Loucy (cell line): ENCODE data around the gene ELMO2.

Experiments
- H2AFZ ChIP-seq: fragments of 200-600 bp; sonication (generic); 2 replicates; pipeline ENCODE4 v1.6.0; 2016; ENCODE audit warnings: antibody characterized with exemption, mild to moderate bottlenecking, low read length, moderate library complexity
- H3F3A ChIP-seq: fragments of 200-600 bp; 2 replicates; pipeline ENCODE4 v1.6.0; 2016; ENCODE audit warnings: antibody characterized with exemption, low read depth, mild to moderate bottlenecking
- H3K27me3 ChIP-seq: fragments of 200-600 bp; sonication (generic); 2 replicates; pipeline ENCODE4 v1.6.1; 2014; ENCODE audit warnings: low read length, mild to moderate bottlenecking; ENCODE audit not compliant: insufficient read depth, poor library complexity, severe bottlenecking
- H3K36me3 ChIP-seq: fragments of 200-600 bp; sonication (generic); 2 replicates; pipeline ENCODE4 v1.6.1; 2016; ENCODE audit warnings: low read length; ENCODE audit not compliant: insufficient read depth
- H3K4me1 ChIP-seq: fragments of 200-600 bp; sonication (generic); 2 replicates; pipeline ENCODE4 v1.5.1; 2014; ENCODE audit warnings: low read length, mild to moderate bottlenecking; ENCODE audit not compliant: insufficient read depth, poor library complexity, severe bottlenecking
- H3K4me2 ChIP-seq: fragments of 200-600 bp; sonication (generic); 2 replicates; pipeline ENCODE4 v1.6.0; 2014; ENCODE audit warnings: antibody characterized with exemption, low read length, low read depth, mild to moderate bottlenecking; ENCODE audit not compliant: poor library complexity, severe bottlenecking
- H3K4me3 ChIP-seq: fragments of 200-600 bp; sonication (generic); 2 replicates; pipeline ENCODE4 v1.5.1; 2014; ENCODE audit warnings: low read length, mild to moderate bottlenecking, mixed read lengths; ENCODE audit not compliant: poor library complexity, severe bottlenecking
- H3K79me2 ChIP-seq: fragments of 200-600 bp; sonication (generic); 2 replicates; pipeline ENCODE4 v1.6.1; 2014; ENCODE audit warnings: low read length; ENCODE audit not compliant: insufficient read depth
- H3K9ac ChIP-seq: fragments of 200-600 bp; sonication (generic); 2 replicates; pipeline ENCODE4 v1.6.0; 2014; ENCODE audit warnings: mild to moderate bottlenecking, low read depth, low read length, moderate library complexity; ENCODE audit not compliant: poor library complexity, severe bottlenecking
- H3K9me2 ChIP-seq: fragments of 200-600 bp; sonication (generic); replicated peaks from 2 replicates; pipeline ENCODE4 v1.6.1; 2016; ENCODE audit warnings: low read depth, low read length, mixed read lengths
- H3K9me3 ChIP-seq: fragments of 200-600 bp; sonication (generic); 2 replicates; pipeline ENCODE4 v1.6.1; 2014; ENCODE audit warnings: mild to moderate bottlenecking, antibody characterized with exemption, low read length, low read depth; ENCODE audit not compliant: insufficient read depth
- H4K20me1 ChIP-seq: fragments of 200-600 bp; sonication (generic); 2 replicates; pipeline ENCODE4 v1.6.0; 2014; ENCODE audit warnings: antibody characterized with exemption, low read length, mild to moderate bottlenecking; ENCODE audit not compliant: insufficient read depth, poor library complexity, severe bottlenecking
- EZH2phosphoT487 ChIP-seq: fragments of 200-600 bp; IDR thresholded peaks from 2 replicates; pipeline ENCODE4 v1.6.1; 2018; ENCODE audit warnings: antibody characterized with exemption, mild to moderate bottlenecking, moderate library complexity, borderline replicate concordance
- TF ChIP-seq, protein P1 (sequence below): fragments of 200-600 bp; sonication (generic); conservative IDR thresholded peaks from 2 replicates; pipeline ENCODE4 v1.5.1; 2014; ENCODE audit warnings: mild to moderate bottlenecking, antibody characterized with exemption, low read length

ELMO2 gene

DNA sequence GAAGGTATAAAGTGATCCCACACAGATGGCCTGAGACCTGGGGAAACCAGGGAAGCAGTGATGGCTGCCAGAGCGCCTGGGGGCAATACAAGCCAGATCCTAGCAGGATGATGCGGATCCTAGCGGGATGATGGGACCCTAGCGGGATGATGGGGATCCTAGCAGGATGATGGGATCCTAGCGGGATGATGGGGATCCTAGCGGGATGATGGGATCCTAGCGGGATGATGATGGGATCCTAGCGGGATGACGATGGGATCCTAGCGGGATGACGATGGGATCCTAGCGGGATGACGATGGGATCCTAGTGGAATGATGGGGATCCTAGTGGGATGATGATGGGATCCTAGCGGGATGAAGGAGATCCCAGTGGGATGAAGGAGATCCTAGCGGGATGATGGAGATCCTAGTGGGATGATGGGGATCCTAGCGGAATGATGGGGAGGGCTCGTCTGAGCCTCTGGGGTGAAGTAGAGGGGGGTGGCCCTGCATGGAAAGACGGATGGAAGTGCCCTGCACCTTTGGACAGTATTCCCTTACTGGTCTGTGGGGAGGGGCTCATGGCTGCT is 54.0 kb downstream of the ELMO2 start:
- H2AFZ ChIP-seq: no peak overlapping the region

DNA sequence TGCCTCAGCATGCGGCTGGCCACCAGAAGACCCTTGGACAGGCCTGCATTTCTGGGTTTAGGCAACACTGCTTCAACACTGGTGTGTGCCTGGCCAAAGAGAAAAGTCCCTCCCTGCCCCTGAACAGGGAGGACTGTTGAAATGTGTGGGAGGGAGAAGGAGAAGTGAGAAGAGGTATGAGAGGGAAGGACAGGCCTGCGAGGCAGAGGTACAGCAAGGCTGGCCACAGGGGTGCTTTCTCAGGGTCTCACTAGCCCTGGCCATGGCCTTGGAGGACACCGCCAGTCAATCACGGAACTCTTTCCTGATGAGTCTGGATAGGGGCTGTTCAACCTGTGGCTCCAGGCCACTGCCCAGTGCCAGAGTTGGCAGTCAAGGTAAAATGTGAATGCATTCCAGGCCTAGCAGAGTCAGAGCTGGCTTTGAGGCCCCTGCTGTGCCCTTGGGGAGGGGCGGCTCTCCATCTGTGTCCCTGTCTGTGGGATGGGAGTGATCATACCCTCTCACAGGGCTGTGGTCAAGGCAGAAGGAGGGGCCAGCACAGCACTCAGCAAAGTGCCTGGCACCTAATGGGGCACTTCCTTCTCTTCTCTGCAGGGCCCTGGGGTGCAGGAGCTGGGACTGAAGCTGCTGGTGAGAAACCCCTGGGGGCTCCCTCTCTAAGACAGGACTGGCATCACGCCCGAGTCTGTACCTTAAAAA is 54.9 kb downstream of the ELMO2 start:
- Histone ChIP-seq H3K9me3 (no peaks in the 10 kb centered on the region), H3K9ac (no peak overlapping the region), H3K9me2 (no peaks in the 10 kb centered on the region), H3K27me3 (no peaks in the 10 kb centered on the region), H3K4me1 (peaks cover 19% of the 10 kb centered on the region), H3F3A (no peaks in the 10 kb centered on the region), H4K20me1 (no peaks in the 10 kb centered on the region), H3K79me2 (no peaks in the 10 kb centered on the region), H2AFZ (no peak overlapping the region), H3K36me3 (no peaks in the 10 kb centered on the region), H3K4me2 (no peak overlapping the region), H3K4me3 (no peak overlapping the region)
- no peak for TF ChIP-seq EZH2phosphoT487
- TF ChIP-seq, protein P1, sequence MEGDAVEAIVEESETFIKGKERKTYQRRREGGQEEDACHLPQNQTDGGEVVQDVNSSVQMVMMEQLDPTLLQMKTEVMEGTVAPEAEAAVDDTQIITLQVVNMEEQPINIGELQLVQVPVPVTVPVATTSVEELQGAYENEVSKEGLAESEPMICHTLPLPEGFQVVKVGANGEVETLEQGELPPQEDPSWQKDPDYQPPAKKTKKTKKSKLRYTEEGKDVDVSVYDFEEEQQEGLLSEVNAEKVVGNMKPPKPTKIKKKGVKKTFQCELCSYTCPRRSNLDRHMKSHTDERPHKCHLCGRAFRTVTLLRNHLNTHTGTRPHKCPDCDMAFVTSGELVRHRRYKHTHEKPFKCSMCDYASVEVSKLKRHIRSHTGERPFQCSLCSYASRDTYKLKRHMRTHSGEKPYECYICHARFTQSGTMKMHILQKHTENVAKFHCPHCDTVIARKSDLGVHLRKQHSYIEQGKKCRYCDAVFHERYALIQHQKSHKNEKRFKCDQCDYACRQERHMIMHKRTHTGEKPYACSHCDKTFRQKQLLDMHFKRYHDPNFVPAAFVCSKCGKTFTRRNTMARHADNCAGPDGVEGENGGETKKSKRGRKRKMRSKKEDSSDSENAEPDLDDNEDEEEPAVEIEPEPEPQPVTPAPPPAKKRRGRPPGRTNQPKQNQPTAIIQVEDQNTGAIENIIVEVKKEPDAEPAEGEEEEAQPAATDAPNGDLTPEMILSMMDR: no peak

More for the DNA sequence above, 54.0 kb downstream of the ELMO2 start:
- peaks cover 19% of the 10 kb centered on the region for H3K4me1 ChIP-seq
- no peaks in the 10 kb centered on the region for H3K36me3 ChIP-seq
- H4K20me1 ChIP-seq: no peaks in the 10 kb centered on the region
- no peaks in the 10 kb centered on the region for H3K9me3 ChIP-seq
- no peaks in the 10 kb centered on the region for H3K27me3 ChIP-seq
- H3K9ac ChIP-seq: no peak overlapping the region
- H3K79me2 ChIP-seq: no peaks in the 10 kb centered on the region
- TF ChIP-seq, protein P1: no peak
- no peaks in the 10 kb centered on the region for H3F3A ChIP-seq
- H3K9me2 ChIP-seq: no peaks in the 10 kb centered on the region
- H3K4me3 ChIP-seq: no peak overlapping the region
- H3K4me2 ChIP-seq: no peak overlapping the region

DNA sequence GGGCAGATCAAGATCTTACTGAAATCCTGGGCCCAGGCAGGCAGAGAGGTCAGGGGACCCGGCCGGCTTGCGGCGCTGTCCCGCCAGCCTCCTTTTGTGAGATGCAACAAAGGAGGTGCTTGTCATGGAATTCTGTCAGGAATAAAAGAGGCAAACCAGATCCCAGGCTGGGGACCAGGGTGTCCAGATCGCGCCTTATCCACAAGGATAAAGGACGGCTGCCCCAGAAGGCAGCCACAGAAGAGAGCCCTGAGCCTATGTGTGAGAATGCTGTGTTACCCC is 55.5 kb downstream of the ELMO2 start:
- TF ChIP-seq, protein P1: no peak
- TF ChIP-seq EZH2phosphoT487: no peak
- no peaks in the 10 kb centered on the region for H3K9me3 ChIP-seq
- H3K4me1 ChIP-seq: peaks cover 19% of the 10 kb centered on the region
- H3K36me3 ChIP-seq: no peaks in the 10 kb centered on the region
- no peaks in the 10 kb centered on the region for H4K20me1 ChIP-seq
- H3K79me2 ChIP-seq: no peaks in the 10 kb centered on the region
- no peak overlapping the region for H2AFZ ChIP-seq
- H3K4me3 ChIP-seq: no peak overlapping the region
- no peaks in the 10 kb centered on the region for H3K9me2 ChIP-seq
- H3F3A ChIP-seq: no peaks in the 10 kb centered on the region
- no peaks in the 10 kb centered on the region for H3K27me3 ChIP-seq
- H3K4me2 ChIP-seq: peak overlapping the region; percentile 52
- peak overlapping the region; percentile 44 for H3K9ac ChIP-seq
